ENCODE data around the gene WEE2.
"Not testable (repeated sequence)": the region's sequence is repeated elsewhere in the genome, so short reads cannot be mapped to it uniquely, and the experiment has no call there.

The WEE2 gene

DNA sequence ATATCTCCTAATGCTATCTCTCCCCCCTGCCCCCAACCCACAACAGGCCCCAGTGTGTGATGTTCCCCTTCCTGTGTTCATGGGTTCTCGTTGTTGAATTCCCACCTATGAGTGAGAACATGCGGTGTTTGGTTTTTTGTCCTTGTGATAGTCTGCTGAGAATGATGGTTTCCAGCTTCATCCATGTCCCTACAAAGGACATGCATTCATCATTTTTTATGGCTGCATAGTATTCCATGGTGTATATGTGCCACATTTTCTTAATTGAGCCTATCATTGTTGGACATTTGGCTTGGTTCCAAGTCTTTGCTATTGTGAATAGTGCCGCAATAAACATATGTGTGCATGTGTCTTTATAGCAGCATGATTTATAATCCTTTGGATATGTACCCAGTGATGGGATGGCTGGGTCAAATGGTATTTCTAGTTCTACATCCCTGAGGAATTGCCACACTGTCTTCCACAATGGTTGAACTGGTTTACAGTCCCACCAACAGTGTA is 62.0 kb downstream of the WEE2 start:
- in situ Hi-C loops (cut with HindIII; ENCODE audit: low sequenced_read_pairs), result not testable (repeated sequence)

DNA sequence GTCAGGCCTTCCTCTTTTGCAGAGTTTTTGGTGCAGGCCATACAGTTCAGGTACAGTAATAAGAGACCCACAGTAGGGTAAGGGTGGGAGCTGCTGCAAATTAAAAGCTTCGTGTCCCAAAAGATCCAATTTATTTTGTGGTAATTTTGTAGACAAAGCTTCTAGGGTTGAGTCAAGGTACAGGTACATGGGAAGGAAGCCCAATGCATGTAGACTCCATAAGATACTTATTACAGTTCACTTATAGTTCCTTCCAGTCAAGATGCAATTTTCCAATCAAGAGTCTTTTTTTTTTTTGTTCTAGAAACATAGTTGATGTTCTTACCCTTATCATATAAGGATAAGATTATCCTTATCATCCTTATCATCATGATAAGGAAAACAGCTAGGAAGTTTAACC is 68.2 kb downstream of the WEE2 start, which contains the start of gene TAS2R4:
Gene TAS2R4, plus strand, starts transcription at position 301 of the 400 bp plus-strand sequence. CDS start 1,815 bp downstream, outside the sequence.
- in situ Hi-C loops (cut with HindIII; ENCODE audit: low sequenced_read_pairs), result no loop called here

All from endothelial cell of hepatic sinusoid (primary cell).